SK-N-SH (cell line): ENCODE data around the gene PRADC1. TPM values are rescaled to one million over a fixed set of nuclear protein-coding genes. Genes with fewer than 3 reads are reported as not detected.

Experiments used
- CTCF ChIA-PET: fragments of 300-600, 350-600 bp; formaldehyde crosslinking; extraction: SDS; loops from one replicate; lab custom pipeline; 2021; lab: Yijun Ruan, JAX
- POLR2A ChIA-PET: fragments of 350-600 bp; sonication (Branson Sonifier 250); formaldehyde crosslinking; extraction: SDS; loops from one replicate; lab custom pipeline; 2020; ENCODE audit warnings: antibody characterized with exemption, inconsistent platforms; lab: Yijun Ruan, JAX
- DNase-seq: peaks from one replicate; pipeline ENCODE4 v3.0.0; 2012
- H2AFZ ChIP-seq: fragments of 200-600 bp; sonication (generic); 2 replicates; pipeline ENCODE4 v1.8.1; 2016; ENCODE audit warnings: antibody characterized with exemption, mild to moderate bottlenecking, low read depth
- H3F3A ChIP-seq: fragments of 200-600 bp; sonication (generic); replicated peaks from 2 replicates; pipeline ENCODE3; 2016; ENCODE audit warnings: antibody characterized with exemption, mild to moderate bottlenecking; ENCODE audit not compliant: insufficient read depth
- H3K27ac ChIP-seq, 2 experiments: fragments of 200-500 bp in 1 of 2; fragments of 200-600 bp in 1 of 2; sonication (Bioruptor generic) in 1 of 2; sonication (generic), shearing (Covaris generic) in 1 of 2; 2 replicates each; pipeline versions ENCODE4 v1.5.1 to v1.6.1; 2014 to 2016; ENCODE audit warnings: low read depth in 2 of 2, inconsistent platforms in 1 of 2, low read length in 1 of 2, mild to moderate bottlenecking in 1 of 2, mixed read lengths in 1 of 2
- H3K27me3 ChIP-seq: fragments of 200-600 bp; sonication (generic), shearing (Covaris generic); 2 replicates; pipeline ENCODE4 v1.6.1; 2016; ENCODE audit warnings: mixed run types; ENCODE audit not compliant: insufficient read depth
- H3K36me3 ChIP-seq, 2 experiments: fragments of 200-500 bp in 1 of 2; fragments of 200-600 bp in 1 of 2; sonication (Bioruptor generic) in 1 of 2; sonication (generic) in 1 of 2; replicated peaks in 1 of 2; 2 replicates each; pipeline versions ENCODE3 to v1.5.1; 2014 to 2016; ENCODE audit warnings: low read length in 1 of 2, mild to moderate bottlenecking in 1 of 2; ENCODE audit not compliant: insufficient read depth in 2 of 2, control insufficient read depth in 1 of 2
- H3K4me1 ChIP-seq, 2 experiments: fragments of 200-500 bp in 1 of 2; fragments of 200-600 bp in 1 of 2; sonication (Bioruptor generic) in 1 of 2; sonication (generic), shearing (Covaris generic) in 1 of 2; 2 replicates each; pipeline versions ENCODE4 v1.5.1 to v1.6.1; 2014 to 2016; ENCODE audit warnings: low read depth in 1 of 2, low read length in 1 of 2, mixed run types in 1 of 2; ENCODE audit not compliant: insufficient read depth in 2 of 2, control insufficient read depth in 1 of 2
- H3K4me2 ChIP-seq: fragments of 200-600 bp; sonication (generic), shearing (Covaris generic); 2 replicates; pipeline ENCODE4 v1.6.1; 2017; ENCODE audit warnings: mixed run types
- H3K4me3 ChIP-seq, 2 experiments: fragments of 200-500 bp in 1 of 2; fragments of 200-600 bp in 1 of 2; sonication (Bioruptor generic) in 1 of 2; sonication (generic), shearing (Covaris generic) in 1 of 2; 2 replicates each; pipeline versions ENCODE4 v1.5.1 to v1.8.1; 2014 to 2016; ENCODE audit warnings: low read depth in 2 of 2, inconsistent platforms in 1 of 2, low read length in 1 of 2, mild to moderate bottlenecking in 1 of 2, mixed read lengths in 1 of 2, moderate library complexity in 1 of 2
- H3K79me2 ChIP-seq: fragments of 200-600 bp; sonication (generic); 2 replicates; pipeline ENCODE4 v1.8.1; 2017; ENCODE audit warnings: mild to moderate bottlenecking; ENCODE audit not compliant: insufficient read depth
- H3K9ac ChIP-seq: fragments of 200-600 bp; sonication (generic); 2 replicates; pipeline ENCODE4 v1.6.1; 2017; ENCODE audit warnings: mixed run types
- H3K9me2 ChIP-seq: fragments of 200-600 bp; sonication (generic); 2 replicates; pipeline ENCODE4 v1.6.1; 2017; ENCODE audit warnings: mixed run types
- H3K9me3 ChIP-seq: fragments of 200-600 bp; sonication (generic); 2 replicates; pipeline ENCODE4 v1.6.1; 2017; ENCODE audit warnings: mixed run types, mild to moderate bottlenecking, moderate library complexity
- H4K20me1 ChIP-seq: fragments of 200-600 bp; sonication (generic); 2 replicates; pipeline ENCODE4 v1.6.1; 2017; ENCODE audit warnings: mild to moderate bottlenecking, mixed run types; ENCODE audit not compliant: insufficient read depth
- CHD2 ChIP-seq: fragments of 150-350 bp; IDR thresholded peaks from 2 replicates; pipeline ENCODE4 v1.6.1; 2018; ENCODE audit warnings: low read length; ENCODE audit not compliant: partially characterized antibody
- ELF1 ChIP-seq: IDR thresholded peaks from 2 replicates; pipeline ENCODE4 v1.4.0; 2012
- EP300 ChIP-seq, 2 experiments: IDR thresholded peaks; 2 replicates each; pipeline versions ENCODE4 v1.4.0 to v1.6.1; 2012; ENCODE audit warnings: borderline replicate concordance in 1 of 2, low read depth in 1 of 2, low read length in 1 of 2
- FOSL2 ChIP-seq: IDR thresholded peaks from 2 replicates; pipeline ENCODE4 v1.4.0; 2012; ENCODE audit warnings: low read depth, mild to moderate bottlenecking, moderate library complexity, borderline replicate concordance
- GABPA ChIP-seq: IDR thresholded peaks from 2 replicates; pipeline ENCODE4 v1.4.0; 2012; ENCODE audit warnings: low read depth, mild to moderate bottlenecking
- GATA2 ChIP-seq: sonication (generic); formaldehyde crosslinking; IDR thresholded peaks from 2 replicates; pipeline ENCODE4 v1.5.0; 2020; ENCODE audit warnings: mild to moderate bottlenecking, missing genetic modification reagents
- JUND ChIP-seq: IDR thresholded peaks from 2 replicates; pipeline ENCODE4 v1.4.0; 2012
- MXI1 ChIP-seq: IDR thresholded peaks from 2 replicates; pipeline ENCODE4 v1.6.1; 2012; ENCODE audit warnings: mild to moderate bottlenecking, low read depth, low read length, improper control_type of control experiment
- NFIC ChIP-seq: IDR thresholded peaks from 2 replicates; pipeline ENCODE4 v1.4.0; 2012; ENCODE audit warnings: borderline replicate concordance
- POLR2AphosphoS5 ChIP-seq: IDR thresholded peaks from 2 replicates; pipeline ENCODE4 v1.6.1; 2012; ENCODE audit warnings: low read depth, low read length
- RCOR1 ChIP-seq: fragments of 150-350 bp; IDR thresholded peaks from 2 replicates; pipeline ENCODE4 v1.6.1; 2017; ENCODE audit warnings: antibody characterized with exemption, low read length
- TAF1 ChIP-seq: IDR thresholded peaks from 2 replicates; pipeline ENCODE4 v1.6.1; 2012; ENCODE audit warnings: low read depth, mild to moderate bottlenecking, low read length, moderate library complexity, borderline replicate concordance
- TCF12 ChIP-seq: IDR thresholded peaks from 2 replicates; pipeline ENCODE4 v1.4.0; 2012
- TEAD4 ChIP-seq: IDR thresholded peaks from 2 replicates; pipeline ENCODE4 v1.4.0; 2012; ENCODE audit warnings: mild to moderate bottlenecking, borderline replicate concordance; ENCODE audit not compliant: insufficient read depth
- YY1 ChIP-seq: IDR thresholded peaks from 2 replicates; pipeline ENCODE4 v1.4.0; 2012; ENCODE audit warnings: low read depth, mild to moderate bottlenecking
- WGBS: methylation state at CpG from one replicate; pipeline ENCODE4 v1.1.6; 2017; ENCODE audit warnings: low lambda C conversion rate; 5-methylcytosine and 5-hydroxymethylcytosine counted together
- polyA plus RNA-seq, 3 experiments: library from polyadenylated mRNA; depleted of rRNA; stranded (reverse); fragments of >200 nt; gene quantifications; 2 replicates each; pipeline ENCODE4 v1.2.3, GENCODE V29; 2012
- TF ChIP-seq, protein P1 (sequence below): IDR thresholded peaks from 2 replicates; pipeline ENCODE4 v1.4.0; 2012; ENCODE audit warnings: low read depth
- TF ChIP-seq, protein P2 (sequence below): IDR thresholded peaks from 2 replicates; pipeline ENCODE4 v1.4.0; 2012; ENCODE audit warnings: low read depth, borderline replicate concordance
- TF ChIP-seq, protein P3 (sequence below): IDR thresholded peaks from 2 replicates; pipeline ENCODE4 v1.4.0; 2012; ENCODE audit warnings: low read depth, borderline replicate concordance
- TF ChIP-seq, protein P4 (sequence below): fragments of 150-350 bp; IDR thresholded peaks from 2 replicates; pipeline ENCODE4 v1.6.1; 2017; ENCODE audit warnings: antibody characterized with exemption, low read length, low read depth, borderline replicate concordance

PRADC1 gene
- polyA plus RNA-seq, 1 of the 3 experiments (the other 2 are of a cell fraction): 8.5 TPM

DNA sequence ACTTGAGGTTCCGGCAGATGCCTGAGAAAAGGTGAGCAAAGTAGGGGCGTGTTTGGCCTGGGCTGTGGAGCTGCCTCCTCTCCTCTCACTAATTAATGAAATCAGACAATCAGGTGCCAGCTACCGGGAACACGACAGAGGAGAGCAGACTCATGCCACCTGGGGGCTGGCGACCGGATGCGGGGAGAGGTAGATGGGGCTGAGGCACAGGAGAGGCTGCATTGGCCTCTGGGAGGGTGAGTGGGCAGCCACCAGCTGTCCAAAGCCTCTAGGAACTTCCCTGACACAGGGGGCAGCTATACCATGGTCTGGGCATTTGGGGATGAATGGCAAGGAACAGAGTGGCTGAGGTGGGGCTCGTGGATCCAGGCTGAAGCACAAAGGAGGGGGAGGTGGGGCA, 26.2 kb upstream of the PRADC1 start:
- Histone ChIP-seq H3K79me2 (no peaks in the 10 kb centered on the region), H3K9me3 (no peaks in the 10 kb centered on the region), H3K4me1 (no peaks in the 10 kb centered on the region), H3F3A (no peaks in the 10 kb centered on the region), H3K9ac (no peak overlapping the region), H2AFZ (no peak overlapping the region), H3K4me3 (no peak overlapping the region), H3K36me3 (peaks cover 0 to 5% of the 10 kb centered on the region in 2 experiments), H3K4me2 (no peak overlapping the region), H3K27me3 (no peaks in the 10 kb centered on the region), H3K27ac (no peak overlapping the region), H4K20me1 (no peaks in the 10 kb centered on the region), H3K9me2 (no peaks in the 10 kb centered on the region)
- ChIA-PET CTCF (interaction anchor here (0.6 to 2.1 kb wide), 7 partner anchors 12 to 156 kb away, joined by 3 to 9 read pairs (median 4); partner anchors contain the start of gene CCT7), POLR2A (no interaction called here)
- no peak for DNase-seq
- TF ChIP-seq GATA2 (no peak), RCOR1 (no peak), POLR2AphosphoS5 (no peak), TAF1 (no peak)
- WGBS: 93% methylated on average over 8 of the region's 8 CpGs

DNA sequence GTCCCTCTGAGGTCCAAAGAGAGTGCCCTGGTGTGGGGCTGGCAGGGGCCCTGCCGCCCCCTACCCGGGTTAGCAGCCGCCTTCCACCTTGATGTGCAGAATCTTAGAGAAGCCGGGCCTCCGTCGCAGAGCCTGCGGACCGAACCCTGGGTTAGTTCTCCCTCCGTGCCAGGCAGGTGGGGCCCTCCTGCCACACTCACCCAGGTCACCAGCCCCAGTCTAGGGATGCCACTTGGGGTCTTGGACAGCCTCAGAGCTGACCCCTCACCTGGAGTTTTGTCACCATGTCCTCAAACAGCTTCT, 25.8 kb upstream of the PRADC1 start:
- TF ChIP-seq MXI1 (no peak), EP300 (IDR thresholded peaks at IDR 0.05; ENCODE audit: borderline replicate concordance in 1 of 2, low read depth in 1 of 2, low read length in 1 of 2) (no peak), CHD2 (no peak), FOSL2 (no peak), JUND (no peak), TCF12 (no peak), YY1 (no peak), ELF1 (no peak), GABPA (no peak)
- TF ChIP-seq, protein P1, sequence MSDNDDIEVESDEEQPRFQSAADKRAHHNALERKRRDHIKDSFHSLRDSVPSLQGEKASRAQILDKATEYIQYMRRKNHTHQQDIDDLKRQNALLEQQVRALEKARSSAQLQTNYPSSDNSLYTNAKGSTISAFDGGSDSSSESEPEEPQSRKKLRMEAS: no peak
- Histone ChIP-seq H3K9me3 (no peaks in the 10 kb centered on the region), H3F3A (no peaks in the 10 kb centered on the region), H3K27ac (no peak overlapping the region), H3K9me2 (no peaks in the 10 kb centered on the region), H3K9ac (no peak overlapping the region), H2AFZ (no peak overlapping the region), H3K36me3 (peaks cover 0 to 7% of the 10 kb centered on the region in 2 experiments), H3K4me2 (no peak overlapping the region), H3K4me1 (no peaks in the 10 kb centered on the region), H4K20me1 (no peaks in the 10 kb centered on the region), H3K27me3 (no peaks in the 10 kb centered on the region), H3K4me3 (no peak overlapping the region), H3K79me2 (no peaks in the 10 kb centered on the region)
- DNase-seq: no peak
- POLR2A ChIA-PET: no interaction called here
- no CpG with 5 or more reads among the region's 9 CpGs for WGBS
- CTCF ChIA-PET: interaction anchor here (0.6 to 2.1 kb wide), 4 partner anchors 9 to 156 kb away, joined by 3 to 9 read pairs (median 4); partner anchors contain the start of gene CCT7

DNA sequence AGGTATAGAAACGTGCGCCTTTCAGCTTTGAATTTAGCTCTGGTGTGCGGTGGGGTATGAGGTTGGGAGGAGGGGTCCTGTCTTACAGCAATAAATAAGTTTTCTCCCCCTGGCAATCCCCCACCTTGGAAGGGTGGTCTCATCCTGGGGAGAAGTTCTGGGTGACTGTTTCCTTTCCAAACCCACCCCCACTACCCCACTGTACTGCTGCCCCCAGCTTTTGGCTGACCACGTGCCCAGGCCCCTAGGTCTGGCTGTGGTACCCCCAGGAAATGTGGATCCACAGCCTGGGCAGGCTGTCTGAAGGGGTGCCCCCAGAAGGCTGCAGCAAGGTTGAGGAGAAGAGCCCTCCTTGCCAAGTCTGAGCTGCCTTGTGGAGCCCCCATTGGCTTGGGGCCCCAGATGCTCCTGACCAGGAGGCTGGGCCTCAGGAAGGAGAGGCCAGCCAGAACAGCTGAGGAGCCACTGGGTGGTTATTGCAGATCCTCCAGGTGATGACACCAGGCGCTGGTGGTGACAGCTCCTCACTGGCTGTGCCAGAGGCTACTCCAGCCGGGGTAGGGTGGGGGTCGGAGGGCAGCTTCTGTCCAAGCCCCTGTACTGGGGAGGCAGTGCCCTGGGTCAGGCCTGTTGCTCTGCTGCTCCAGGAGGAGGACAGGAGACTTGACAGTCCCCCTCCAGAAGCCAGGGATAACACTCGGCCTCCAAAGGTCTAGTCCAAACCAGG, 25.3 kb upstream of the PRADC1 start:
- H3K27ac ChIP-seq: no peak overlapping the region
- no peak overlapping the region for H3K4me2 ChIP-seq
- no peaks in the 10 kb centered on the region for H3F3A ChIP-seq
- 100% methylated on average over 4 of the region's 8 CpGs for WGBS
- H3K4me3 ChIP-seq: no peak overlapping the region
- no peak for DNase-seq
- no peaks in the 10 kb centered on the region for H3K4me1 ChIP-seq
- H3K27me3 ChIP-seq: no peaks in the 10 kb centered on the region
- ChIA-PET POLR2A (no interaction called here), CTCF (interaction anchor here (0.6 to 2.1 kb wide), 5 partner anchors 9 to 155 kb away, joined by 3 to 9 read pairs (median 3); partner anchors contain the start of gene CCT7)
- H3K9me2 ChIP-seq: no peaks in the 10 kb centered on the region
- H4K20me1 ChIP-seq: no peaks in the 10 kb centered on the region
- peaks cover 0 to 12% of the 10 kb centered on the region in 2 experiments for H3K36me3 ChIP-seq
- no peaks in the 10 kb centered on the region for H3K9me3 ChIP-seq
- no peaks in the 10 kb centered on the region for H3K79me2 ChIP-seq
- H3K9ac ChIP-seq: no peak overlapping the region
- no peak overlapping the region for H2AFZ ChIP-seq
- no peak for TF ChIP-seq TCF12
- TF ChIP-seq TEAD4: no peak
- no peak for TF ChIP-seq RCOR1
- TF ChIP-seq, protein P2, sequence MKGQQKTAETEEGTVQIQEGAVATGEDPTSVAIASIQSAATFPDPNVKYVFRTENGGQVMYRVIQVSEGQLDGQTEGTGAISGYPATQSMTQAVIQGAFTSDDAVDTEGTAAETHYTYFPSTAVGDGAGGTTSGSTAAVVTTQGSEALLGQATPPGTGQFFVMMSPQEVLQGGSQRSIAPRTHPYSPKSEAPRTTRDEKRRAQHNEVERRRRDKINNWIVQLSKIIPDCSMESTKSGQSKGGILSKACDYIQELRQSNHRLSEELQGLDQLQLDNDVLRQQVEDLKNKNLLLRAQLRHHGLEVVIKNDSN: no peak
- no peak for TF ChIP-seq CHD2
- TF ChIP-seq NFIC: no peak
- TF ChIP-seq, protein P3, sequence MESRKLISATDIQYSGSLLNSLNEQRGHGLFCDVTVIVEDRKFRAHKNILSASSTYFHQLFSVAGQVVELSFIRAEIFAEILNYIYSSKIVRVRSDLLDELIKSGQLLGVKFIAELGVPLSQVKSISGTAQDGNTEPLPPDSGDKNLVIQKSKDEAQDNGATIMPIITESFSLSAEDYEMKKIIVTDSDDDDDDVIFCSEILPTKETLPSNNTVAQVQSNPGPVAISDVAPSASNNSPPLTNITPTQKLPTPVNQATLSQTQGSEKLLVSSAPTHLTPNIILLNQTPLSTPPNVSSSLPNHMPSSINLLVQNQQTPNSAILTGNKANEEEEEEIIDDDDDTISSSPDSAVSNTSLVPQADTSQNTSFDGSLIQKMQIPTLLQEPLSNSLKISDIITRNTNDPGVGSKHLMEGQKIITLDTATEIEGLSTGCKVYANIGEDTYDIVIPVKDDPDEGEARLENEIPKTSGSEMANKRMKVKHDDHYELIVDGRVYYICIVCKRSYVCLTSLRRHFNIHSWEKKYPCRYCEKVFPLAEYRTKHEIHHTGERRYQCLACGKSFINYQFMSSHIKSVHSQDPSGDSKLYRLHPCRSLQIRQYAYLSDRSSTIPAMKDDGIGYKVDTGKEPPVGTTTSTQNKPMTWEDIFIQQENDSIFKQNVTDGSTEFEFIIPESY: no peak
- TF ChIP-seq, protein P1: no peak
- TF ChIP-seq, protein P4, sequence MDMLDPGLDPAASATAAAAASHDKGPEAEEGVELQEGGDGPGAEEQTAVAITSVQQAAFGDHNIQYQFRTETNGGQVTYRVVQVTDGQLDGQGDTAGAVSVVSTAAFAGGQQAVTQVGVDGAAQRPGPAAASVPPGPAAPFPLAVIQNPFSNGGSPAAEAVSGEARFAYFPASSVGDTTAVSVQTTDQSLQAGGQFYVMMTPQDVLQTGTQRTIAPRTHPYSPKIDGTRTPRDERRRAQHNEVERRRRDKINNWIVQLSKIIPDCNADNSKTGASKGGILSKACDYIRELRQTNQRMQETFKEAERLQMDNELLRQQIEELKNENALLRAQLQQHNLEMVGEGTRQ: no peak
- no peak for TF ChIP-seq GATA2
